PC-3 (cell line): ENCODE measurements around the gene UQCC5. TPM values are rescaled to one million over a fixed set of nuclear protein-coding genes. Genes with fewer than 3 reads are reported as not detected.
"Not testable (repeated sequence)": the region's sequence is repeated elsewhere in the genome, so short reads cannot be mapped to it uniquely, and the experiment has no call there.

Experiments used
- ATAC-seq: fragments of 200-7000 bp; cut with Tn5 transposase; 2 replicates; pipeline ENCODE4 v1.9.1; 2020; ENCODE audit warnings: mild to moderate bottlenecking, moderate library complexity
- BruUV-seq: library from RNA; stranded (reverse); fragments of 400-500 nt; replicated peaks from 2 replicates; lab custom pipeline; 2021; lab: Mats Ljungman, UMichigan
- CTCF ChIA-PET: fragments of 300-600 bp; sonication (Branson Sonifier 250); formaldehyde crosslinking; loops from one replicate; lab custom pipeline; 2022; ENCODE audit warnings: antibody characterized with exemption; lab: Charles Lee
- POLR2A ChIA-PET: fragments of 300-600 bp; sonication (Branson Sonifier 250); formaldehyde crosslinking; loops from one replicate; lab custom pipeline; 2022; ENCODE audit warnings: antibody characterized with exemption; ENCODE audit not compliant: unreplicated experiment; lab: Charles Lee
- DNase-seq: peaks from one replicate; pipeline ENCODE4 v3.0.0-alpha.2; 2015
- H2AFZ ChIP-seq: fragments of 300-600 bp; sonication (generic); 2 replicates; pipeline ENCODE4 v1.6.0; 2016; ENCODE audit warnings: antibody characterized with exemption, low read length
- H3F3A ChIP-seq: fragments of 300-600 bp; sonication (generic); one replicate; pipeline ENCODE4 v1.6.0; 2017; ENCODE audit warnings: antibody characterized with exemption, low read length, control low read depth, mild to moderate bottlenecking; ENCODE audit not compliant: unreplicated experiment
- H3K27ac ChIP-seq: fragments of 300-600 bp; sonication (generic); 2 replicates; pipeline ENCODE4 v1.5.1; 2016; ENCODE audit warnings: mild to moderate bottlenecking, low read length
- H3K27me3 ChIP-seq: fragments of 300-600 bp; sonication (generic); 2 replicates; pipeline ENCODE4 v1.6.1; 2016; ENCODE audit warnings: low read length, mixed read lengths
- H3K36me3 ChIP-seq: fragments of 300-600 bp; sonication (generic); 2 replicates; pipeline ENCODE4 v1.6.1; 2016; ENCODE audit warnings: low read depth, mixed run types, low read length, mixed read lengths
- H3K4me1 ChIP-seq: fragments of 300-600 bp; sonication (generic); 2 replicates; pipeline ENCODE4 v1.5.1; 2016; ENCODE audit warnings: low read length; ENCODE audit not compliant: insufficient read depth
- H3K4me2 ChIP-seq: fragments of 300-600 bp; sonication (generic); 2 replicates; pipeline ENCODE4 v1.6.0; 2016; ENCODE audit warnings: low read length
- H3K4me3 ChIP-seq: fragments of 300-600 bp; sonication (generic); 2 replicates; pipeline ENCODE4 v1.5.1; 2016; ENCODE audit warnings: mild to moderate bottlenecking, low read length, mixed read lengths
- H3K79me2 ChIP-seq: fragments of 300-600 bp; sonication (generic); 2 replicates; pipeline ENCODE4 v1.6.1; 2017; ENCODE audit warnings: low read length, mixed read lengths
- H3K9ac ChIP-seq: fragments of 300-600 bp; sonication (generic); 2 replicates; pipeline ENCODE4 v1.6.0; 2016; ENCODE audit warnings: mild to moderate bottlenecking, low read length
- H3K9me2 ChIP-seq: fragments of 300-600 bp; sonication (generic); replicated peaks from 2 replicates; pipeline ENCODE4 v1.6.1; 2016; ENCODE audit warnings: mixed run types, low read length, mixed read lengths
- H3K9me3 ChIP-seq: fragments of 300-600 bp; sonication (generic); 2 replicates; pipeline ENCODE4 v1.6.1; 2016; ENCODE audit warnings: low read length, mixed read lengths
- H4K20me1 ChIP-seq: fragments of 300-600 bp; sonication (generic); 2 replicates; pipeline ENCODE4 v1.6.1; 2016; ENCODE audit warnings: low read length, mixed read lengths
- CTCF ChIP-seq: fragments of 300-600 bp; sonication (generic); conservative IDR thresholded peaks from 2 replicates; pipeline ENCODE4 v1.5.1; 2017; ENCODE audit warnings: antibody characterized with exemption, low read depth, mild to moderate bottlenecking, low read length
- EZH2 ChIP-seq: fragments of 300-600 bp; sonication (generic); IDR thresholded peaks from one replicate; pipeline ENCODE4 v1.6.1; 2017; ENCODE audit warnings: antibody characterized with exemption, mild to moderate bottlenecking, low read length; ENCODE audit not compliant: unreplicated experiment
- EZH2phosphoT487 ChIP-seq: fragments of 300-600 bp; sonication (generic); IDR thresholded peaks from 2 replicates; pipeline ENCODE4 v1.6.1; 2018; ENCODE audit warnings: mild to moderate bottlenecking, antibody characterized with exemption, low read length, borderline replicate concordance
- intact Hi-C: fragments of 100-400 bp; cut with micrococcal nuclease; formaldehyde crosslinking; loops from 2 replicates; pipeline ENCODE4 v1.9.0; 2023
- total RNA-seq: library from RNA; depleted of rRNA; stranded (reverse); fragments of >200 nt; gene quantifications from 2 replicates; pipeline ENCODE4 v1.2.3, GENCODE V29; 2014

The UQCC5 gene
- total RNA-seq, 1 experiment from 2014 or later = 26.1 TPM

GRCh38 chr3:52524752-52525679 lies 11.4 kb upstream of the UQCC5 start:
- intact Hi-C loops = no loop called here
- Histone ChIP-seq H4K20me1 (no peaks in the 10 kb centered on the region), H3F3A (no peaks in the 10 kb centered on the region), H3K4me1 (peaks cover 2% of the 10 kb centered on the region), H3K36me3 (peaks cover 18% of the 10 kb centered on the region), H2AFZ (no peak overlapping the region), H3K9me2 (no peaks in the 10 kb centered on the region), H3K27ac (no peak overlapping the region), H3K27me3 (no peaks in the 10 kb centered on the region), H3K9ac (no peak overlapping the region), H3K79me2 (peaks cover 5% of the 10 kb centered on the region), H3K4me2 (no peak overlapping the region), H3K9me3 (no peaks in the 10 kb centered on the region), H3K4me3 (no peak overlapping the region)
- ChIA-PET CTCF (no interaction called here), POLR2A (no interaction called here)
- ATAC-seq = no peak
- no TSS peak for BruUV-seq
- TF ChIP-seq CTCF = no peak
- TF ChIP-seq EZH2 = no peak
- TF ChIP-seq EZH2phosphoT487 = no peak
- DNase-seq = no peak

- Histone ChIP-seq H3K4me3 (no peak overlapping the region), H3K79me2 (peaks cover 14% of the 10 kb centered on the region), H3K9me2 (no peaks in the 10 kb centered on the region), H3K9ac (no peak overlapping the region), H3K36me3 (peaks cover 18% of the 10 kb centered on the region), H3F3A (no peaks in the 10 kb centered on the region), H3K9me3 (no peaks in the 10 kb centered on the region), H3K27me3 (no peaks in the 10 kb centered on the region), H2AFZ (no peak overlapping the region), H3K4me2 (no peak overlapping the region), H3K27ac (no peak overlapping the region), H3K4me1 (peaks cover 6% of the 10 kb centered on the region), H4K20me1 (no peaks in the 10 kb centered on the region)
- POLR2A ChIA-PET = no interaction called here
- no peak for TF ChIP-seq EZH2phosphoT487
- no peak for TF ChIP-seq EZH2
- no peak for TF ChIP-seq CTCF
- ATAC-seq (no peak), DNase-seq (no peak)
- intact Hi-C loops = no loop called here
- BruUV-seq = no TSS peak
- CTCF ChIA-PET = no interaction called here
These were observed 10.5 kb upstream of the UQCC5 start for GRCh38 chr3:52525680-52526561.

- H3K4me2 ChIP-seq, intact Hi-C loops, H3K9me2 ChIP-seq, H3K9ac ChIP-seq, ATAC-seq, H3K27me3 ChIP-seq, H3K27ac ChIP-seq, CTCF ChIA-PET, H3K9me3 ChIP-seq, H3K4me3 ChIP-seq, H4K20me1 ChIP-seq, POLR2A ChIA-PET, DNase-seq, BruUV-seq, H3K4me1 ChIP-seq, H3F3A ChIP-seq, H2AFZ ChIP-seq: not testable (repeated sequence)
- peaks cover 18% of the 10 kb centered on the region for H3K36me3 ChIP-seq
- H3K79me2 ChIP-seq = peaks cover 22% of the 10 kb centered on the region
These were observed 9.8 kb upstream of the UQCC5 start for GRCh38 chr3:52526671-52527038.
